ENCODE data around the gene DGCR6.
"Not testable (repeated sequence)": the region's sequence is repeated elsewhere in the genome, so short reads cannot be mapped to it uniquely, and the experiment has no call there.

DGCR6 gene

GRCh38 chr22:18905540-18906409 lies at the start of gene DGCR6:
Gene DGCR6 (plus strand): TSS chr22:18906320. CDS start chr22:18906375, 55 bp downstream.
- no peak for DNase-seq (ENCODE audit: low read depth)

GRCh38 chr22:18859314-18859713 lies 46.8 kb upstream of the DGCR6 start:
- not testable (repeated sequence) for DNase-seq (ENCODE audit: low read depth)

GRCh38 chr22:18881260-18881659 lies 24.9 kb upstream of the DGCR6 start:
- DNase-seq (ENCODE audit: low read depth) = not testable (repeated sequence)

- DNase-seq (ENCODE audit: low read depth) = not testable (repeated sequence)
Measured at GRCh38 chr22:18884465-18884864, 21.7 kb upstream of the DGCR6 start.

- no peak for DNase-seq (ENCODE audit: low read depth)
Measured at GRCh38 chr22:18888115-18888514, 18.0 kb upstream of the DGCR6 start.

- DNase-seq (ENCODE audit: low read depth) = not testable (repeated sequence)
Measured at GRCh38 chr22:18890510-18891192, 15.5 kb upstream of the DGCR6 start.

- not testable (repeated sequence) for DNase-seq (ENCODE audit: low read depth)
Measured at GRCh38 chr22:18893775-18894174, 12.3 kb upstream of the DGCR6 start.

GRCh38 chr22:18896037-18896657 lies 10.0 kb upstream of the DGCR6 start:
- not testable (repeated sequence) for DNase-seq (ENCODE audit: low read depth)

- not testable (repeated sequence) for DNase-seq (ENCODE audit: low read depth)
Measured at GRCh38 chr22:18906410-18906745, 258 bp downstream of the DGCR6 start.

GRCh38 chr22:18906896-18907295 lies 776 bp downstream of the DGCR6 start:
- DNase-seq (ENCODE audit: low read depth) = no peak

GRCh38 chr22:18909556-18909955 lies 3.4 kb downstream of the DGCR6 start:
- DNase-seq (ENCODE audit: low read depth) = no peak

- DNase-seq (ENCODE audit: low read depth) = not testable (repeated sequence)
Measured at GRCh38 chr22:18911535-18911934, 5.4 kb downstream of the DGCR6 start.

- not testable (repeated sequence) for DNase-seq (ENCODE audit: low read depth)
Measured at GRCh38 chr22:18912264-18912946, 6.3 kb downstream of the DGCR6 start.

GRCh38 chr22:18914558-18914957 lies 8.4 kb downstream of the DGCR6 start:
- DNase-seq (ENCODE audit: low read depth) = not testable (repeated sequence)

- DNase-seq (ENCODE audit: low read depth) = not testable (repeated sequence)
Measured at GRCh38 chr22:18915550-18915949, 9.4 kb downstream of the DGCR6 start.

GRCh38 chr22:18917818-18918217 lies 11.7 kb downstream of the DGCR6 start:
- DNase-seq (ENCODE audit: low read depth) = not testable (repeated sequence)

- DNase-seq (ENCODE audit: low read depth) = not testable (repeated sequence)
Measured at GRCh38 chr22:18920257-18920902, 14.3 kb downstream of the DGCR6 start.

GRCh38 chr22:18925368-18926064 lies 19.4 kb downstream of the DGCR6 start:
- no peak for DNase-seq (ENCODE audit: low read depth)

- DNase-seq (ENCODE audit: low read depth) = no peak
Measured at GRCh38 chr22:18927020-18927419, 20.9 kb downstream of the DGCR6 start.

GRCh38 chr22:18927573-18927972 lies 21.5 kb downstream of the DGCR6 start:
- DNase-seq (ENCODE audit: low read depth) = no peak

GRCh38 chr22:18929459-18929858 lies 23.3 kb downstream of the DGCR6 start:
- DNase-seq (ENCODE audit: low read depth) = no peak

Measured in fibroblast of gingiva (primary cell).